ENCODE results near the gene CEP63. TPM values are rescaled to one million over a fixed set of nuclear protein-coding genes. Genes with fewer than 3 reads are reported as not detected.
"Not testable (repeated sequence)": the region's sequence is repeated elsewhere in the genome, so short reads cannot be mapped to it uniquely, and the experiment has no call there.

Gene CEP63
- total RNA-seq, 2 experiments from 2014 or later = 21.8 to 22.0 TPM

- no peak overlapping the region for H3K27ac Mint-ChIP-seq
- H3K4me1 Mint-ChIP-seq = peaks cover 5% of the 10 kb centered on the region
- no peak overlapping the region for H3K4me3 Mint-ChIP-seq
- no peak for DNase-seq
- H3K27me3 Mint-ChIP-seq = no peaks in the 10 kb centered on the region
- H3K9me3 Mint-ChIP-seq = peaks cover 42% of the 10 kb centered on the region
- peaks cover 71% of the 10 kb centered on the region for H3K36me3 Mint-ChIP-seq
Observed at GRCh38 chr3:134522541-134522940, 36.7 kb downstream of the CEP63 start.

- Mint-ChIP-seq H3K27ac (no peak overlapping the region), H3K9me3 (peaks cover 39% of the 10 kb centered on the region)
Observed at GRCh38 chr3:134525293-134525692, 39.4 kb downstream of the CEP63 start.

GRCh38 chr3:134526319-134526718 is 40.5 kb downstream of the CEP63 start:
- Mint-ChIP-seq H3K4me3 (no peak overlapping the region), H3K27ac (no peak overlapping the region), H3K27me3 (no peaks in the 10 kb centered on the region), H3K36me3 (peaks cover 50% of the 10 kb centered on the region), H3K9me3 (peaks cover 35% of the 10 kb centered on the region), H3K4me1 (no peaks in the 10 kb centered on the region)
- DNase-seq = no peak

More at GRCh38 chr3:134525293-134525692, 39.4 kb downstream of the CEP63 start:
- Mint-ChIP-seq H3K27me3 (no peaks in the 10 kb centered on the region), H3K36me3 (peaks cover 54% of the 10 kb centered on the region), H3K4me1 (no peaks in the 10 kb centered on the region), H3K4me3 (no peak overlapping the region)
- no peak for DNase-seq

GRCh38 chr3:134527037-134527436 is 41.2 kb downstream of the CEP63 start:
- Mint-ChIP-seq H3K36me3 (peaks cover 45% of the 10 kb centered on the region), H3K4me3 (no peak overlapping the region), H3K4me1 (no peaks in the 10 kb centered on the region), H3K9me3 (peaks cover 31% of the 10 kb centered on the region), H3K27me3 (no peaks in the 10 kb centered on the region), H3K27ac (no peak overlapping the region)
- peak; percentile 14 for DNase-seq

- no peak overlapping the region for H3K27ac Mint-ChIP-seq
- no peak for DNase-seq
- peaks cover 26% of the 10 kb centered on the region for H3K9me3 Mint-ChIP-seq
- peaks cover 40% of the 10 kb centered on the region for H3K36me3 Mint-ChIP-seq
- no peaks in the 10 kb centered on the region for H3K27me3 Mint-ChIP-seq
- H3K4me3 Mint-ChIP-seq = no peak overlapping the region
- no peaks in the 10 kb centered on the region for H3K4me1 Mint-ChIP-seq
Observed at GRCh38 chr3:134527538-134528186, 41.8 kb downstream of the CEP63 start.

GRCh38 chr3:134533493-134533892 is 47.6 kb downstream of the CEP63 start:
- no peak overlapping the region for H3K27ac Mint-ChIP-seq
- H3K27me3 Mint-ChIP-seq = no peaks in the 10 kb centered on the region
- H3K9me3 Mint-ChIP-seq = no peaks in the 10 kb centered on the region
- H3K4me3 Mint-ChIP-seq = no peak overlapping the region
- peaks cover 7% of the 10 kb centered on the region for H3K36me3 Mint-ChIP-seq
- H3K4me1 Mint-ChIP-seq = peaks cover 2% of the 10 kb centered on the region
- DNase-seq = no peak

- Mint-ChIP-seq H3K4me3 (no peak overlapping the region), H3K9me3 (no peaks in the 10 kb centered on the region), H3K27me3 (no peaks in the 10 kb centered on the region), H3K36me3 (peaks cover 7% of the 10 kb centered on the region), H3K4me1 (peaks cover 2% of the 10 kb centered on the region), H3K27ac (no peak overlapping the region)
- DNase-seq = no peak
Observed at GRCh38 chr3:134535186-134535970, 49.5 kb downstream of the CEP63 start.

- Mint-ChIP-seq H3K27me3 (no peaks in the 10 kb centered on the region), H3K4me3 (no peak overlapping the region), H3K36me3 (peaks cover 7% of the 10 kb centered on the region), H3K27ac (no peak overlapping the region), H3K9me3 (no peaks in the 10 kb centered on the region), H3K4me1 (peaks cover 2% of the 10 kb centered on the region)
- no peak for DNase-seq
Observed at GRCh38 chr3:134536781-134537180, 50.9 kb downstream of the CEP63 start.

GRCh38 chr3:134542287-134542958 is 56.6 kb downstream of the CEP63 start:
- Mint-ChIP-seq H3K27me3 (no peaks in the 10 kb centered on the region), H3K36me3 (peaks cover 6% of the 10 kb centered on the region), H3K4me3 (no peak overlapping the region), H3K4me1 (peaks cover 6% of the 10 kb centered on the region), H3K9me3 (no peaks in the 10 kb centered on the region), H3K27ac (no peak overlapping the region)
- DNase-seq = no peak

- no peaks in the 10 kb centered on the region for H3K27me3 Mint-ChIP-seq
- no peak overlapping the region for H3K27ac Mint-ChIP-seq
- no peak for DNase-seq
- H3K9me3 Mint-ChIP-seq = no peaks in the 10 kb centered on the region
- peaks cover 5% of the 10 kb centered on the region for H3K36me3 Mint-ChIP-seq
- peaks cover 6% of the 10 kb centered on the region for H3K4me1 Mint-ChIP-seq
- H3K4me3 Mint-ChIP-seq = no peak overlapping the region
Observed at GRCh38 chr3:134543113-134543512, 57.3 kb downstream of the CEP63 start.

- Mint-ChIP-seq H3K36me3 (peaks cover 9% of the 10 kb centered on the region), H3K4me3 (no peak overlapping the region), H3K27me3 (no peaks in the 10 kb centered on the region), H3K9me3 (no peaks in the 10 kb centered on the region), H3K4me1 (peaks cover 6% of the 10 kb centered on the region), H3K27ac (no peak overlapping the region)
- DNase-seq = no peak
Observed at GRCh38 chr3:134544316-134544715, 58.5 kb downstream of the CEP63 start.

GRCh38 chr3:134544783-134545182 is 58.9 kb downstream of the CEP63 start:
- H3K9me3 Mint-ChIP-seq, DNase-seq, H3K4me1 Mint-ChIP-seq, H3K27me3 Mint-ChIP-seq, H3K4me3 Mint-ChIP-seq, H3K27ac Mint-ChIP-seq: not testable (repeated sequence)
- peaks cover 13% of the 10 kb centered on the region for H3K36me3 Mint-ChIP-seq

- no peak for DNase-seq
- Mint-ChIP-seq H3K27ac (no peak overlapping the region), H3K4me1 (peaks cover 6% of the 10 kb centered on the region), H3K27me3 (no peaks in the 10 kb centered on the region), H3K9me3 (no peaks in the 10 kb centered on the region), H3K36me3 (peaks cover 22% of the 10 kb centered on the region), H3K4me3 (no peak overlapping the region)
Observed at GRCh38 chr3:134545818-134546217, 60.0 kb downstream of the CEP63 start.

- Mint-ChIP-seq H3K27ac (no peak overlapping the region), H3K4me3 (no peak overlapping the region), H3K4me1 (no peaks in the 10 kb centered on the region), H3K27me3 (no peaks in the 10 kb centered on the region), H3K36me3 (peaks cover 43% of the 10 kb centered on the region), H3K9me3 (peaks cover 3% of the 10 kb centered on the region)
- no peak for DNase-seq
Observed at GRCh38 chr3:134552784-134553183, 66.9 kb downstream of the CEP63 start.

- peaks cover 32% of the 10 kb centered on the region for H3K36me3 Mint-ChIP-seq
- H3K27me3 Mint-ChIP-seq = no peaks in the 10 kb centered on the region
- peaks cover 1% of the 10 kb centered on the region for H3K4me1 Mint-ChIP-seq
- no peak for DNase-seq
- H3K4me3 Mint-ChIP-seq = no peak overlapping the region
- H3K9me3 Mint-ChIP-seq = no peaks in the 10 kb centered on the region
- H3K27ac Mint-ChIP-seq = no peak overlapping the region
Observed at GRCh38 chr3:134559591-134559990, 73.7 kb downstream of the CEP63 start.
